Neural progenitor cell (in vitro differentiated cells): ENCODE data around the gene APBA3. TPM values are rescaled to one million over a fixed set of nuclear protein-coding genes. Genes with fewer than 3 reads are reported as not detected.
"Not testable (repeated sequence)": the region's sequence is repeated elsewhere in the genome, so short reads cannot be mapped to it uniquely, and the experiment has no call there.

Experiments
- DNase-seq: peaks from one replicate; pipeline ENCODE4 v3.0.0-alpha.2; 2016; ENCODE audit warnings: low spot score
- H2AFZ ChIP-seq: fragments of 200-600 bp; sonication (generic); replicated peaks from 2 replicates; pipeline ENCODE4 v1.6.1; 2016; ENCODE audit warnings: antibody characterized with exemption
- H3F3A ChIP-seq: fragments of 200-600 bp; sonication (generic); 2 replicates; pipeline ENCODE4 v1.6.1; 2016; ENCODE audit warnings: antibody characterized with exemption, low read depth
- H3K27ac ChIP-seq: fragments of 200-600 bp; sonication (generic); 2 replicates; pipeline ENCODE4 v1.5.1; 2016; ENCODE audit warnings: mild to moderate bottlenecking
- H3K27me3 ChIP-seq: fragments of 200-600 bp; sonication (generic); 2 replicates; pipeline ENCODE4 v1.6.1; 2016; ENCODE audit warnings: mild to moderate bottlenecking, moderate library complexity
- H3K36me3 ChIP-seq: fragments of 200-600 bp; sonication (generic); 2 replicates; pipeline ENCODE4 v1.5.1; 2016
- H3K4me1 ChIP-seq: fragments of 200-600 bp; sonication (generic); 2 replicates; pipeline ENCODE4 v1.6.1; 2016; ENCODE audit warnings: mixed run types
- H3K4me2 ChIP-seq: fragments of 200-600 bp; sonication (generic); 2 replicates; pipeline ENCODE4 v1.6.1; 2016
- H3K4me3 ChIP-seq: fragments of 200-600 bp; sonication (generic); 2 replicates; pipeline ENCODE4 v1.5.1; 2016
- H3K79me2 ChIP-seq: fragments of 200-600 bp; sonication (generic); 2 replicates; pipeline ENCODE4 v1.6.1; 2016; ENCODE audit warnings: low read depth
- H3K9ac ChIP-seq: fragments of 200-600 bp; sonication (generic); 2 replicates; pipeline ENCODE4 v1.6.1; 2016
- H3K9me3 ChIP-seq: fragments of 200-600 bp; sonication (generic); 2 replicates; pipeline ENCODE4 v1.5.1; 2016; ENCODE audit warnings: low read depth
- H4K20me1 ChIP-seq: fragments of 200-600 bp; sonication (generic); 2 replicates; pipeline ENCODE4 v1.6.1; 2016; ENCODE audit warnings: low read depth
- H3K27ac Mint-ChIP-seq: 3 replicates; pipeline ENCODE4 v1.8.0; 2021; ENCODE audit warnings: mixed read lengths
- H3K27me3 Mint-ChIP-seq: 2 replicates; pipeline ENCODE4 v1.8.0; 2022; ENCODE audit warnings: low read depth, mild to moderate bottlenecking, inconsistent platforms, moderate library complexity, mixed read lengths; ENCODE audit not compliant: insufficient read depth
- H3K36me3 Mint-ChIP-seq: 3 replicates; pipeline ENCODE4 v1.8.0; 2021; ENCODE audit warnings: mixed read lengths
- H3K4me1 Mint-ChIP-seq: 3 replicates; pipeline ENCODE4 v1.8.0; 2021; ENCODE audit warnings: mixed read lengths
- H3K4me3 Mint-ChIP-seq: 3 replicates; pipeline ENCODE4 v1.8.0; 2021; ENCODE audit warnings: mild to moderate bottlenecking, moderate library complexity, mixed read lengths
- H3K9me3 Mint-ChIP-seq: 3 replicates; pipeline ENCODE4 v1.8.0; 2020; ENCODE audit warnings: mixed read lengths
- EZH2 ChIP-seq: fragments of 200-600 bp; sonication (generic); IDR thresholded peaks from 2 replicates; pipeline ENCODE4 v1.6.1; 2017; ENCODE audit warnings: antibody characterized with exemption, mild to moderate bottlenecking, moderate library complexity
- EZH2phosphoT487 ChIP-seq: fragments of 200-600 bp; sonication (generic); IDR thresholded peaks from 2 replicates; pipeline ENCODE4 v1.6.1; 2017; ENCODE audit warnings: antibody characterized with exemption
- total RNA-seq: library from RNA; depleted of rRNA; stranded (reverse); fragments of >200 nt; gene quantifications from 2 replicates; pipeline ENCODE4 v1.2.3, GENCODE V29; 2015; ENCODE audit warnings: low replicate concordance
- TF ChIP-seq, protein P1 (sequence below): fragments of 200-600 bp; sonication (generic); IDR thresholded peaks from 2 replicates; pipeline ENCODE4 v1.5.1; 2017; ENCODE audit warnings: antibody characterized with exemption, mild to moderate bottlenecking

Gene APBA3
- total RNA-seq, 1 donor from 2014 or later = 17.3 TPM

DNA sequence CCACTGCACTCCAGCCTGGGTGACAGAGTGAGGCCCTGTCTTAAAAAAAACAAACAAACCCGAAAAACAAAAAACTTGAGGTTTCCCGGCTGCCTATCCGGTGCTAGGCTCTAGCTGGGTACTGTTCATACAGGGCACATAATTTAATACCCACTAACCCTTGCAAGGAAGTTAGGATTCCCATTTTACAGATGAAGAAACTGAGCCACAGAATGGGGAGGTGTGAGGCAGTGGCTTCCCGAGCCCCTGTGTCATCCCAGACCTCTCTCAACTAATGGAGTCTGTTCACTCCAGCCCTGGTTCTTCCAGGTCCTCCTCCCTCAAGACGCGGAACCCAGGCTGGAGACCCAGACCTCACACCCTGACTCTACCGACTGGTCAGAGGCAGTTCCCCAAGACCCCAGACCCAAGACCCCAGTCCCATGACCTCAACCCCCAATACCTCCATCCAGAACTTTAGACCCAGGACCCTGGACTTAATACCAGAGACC is 576 bp downstream of the APBA3 start:
- Mint-ChIP-seq H3K27ac (peak overlapping the region; percentile 85), H3K36me3 (peaks cover 2% of the 10 kb centered on the region), H3K4me3 (peak overlapping the region; percentile 96), H3K4me1 (peaks cover 14% of the 10 kb centered on the region), H3K9me3 (no peaks in the 10 kb centered on the region), H3K27me3 (no peaks in the 10 kb centered on the region)
- Histone ChIP-seq H3K4me3 (peak overlapping the region; percentile 90), H3F3A (peaks cover 8% of the 10 kb centered on the region), H3K79me2 (peaks cover 26% of the 10 kb centered on the region), H3K4me1 (peaks cover 3% of the 10 kb centered on the region), H3K4me2 (peak overlapping the region; percentile 85), H3K9me3 (no peaks in the 10 kb centered on the region), H3K36me3 (no peaks in the 10 kb centered on the region), H3K9ac (peak overlapping the region; percentile 83), H4K20me1 (no peaks in the 10 kb centered on the region), H3K27me3 (no peaks in the 10 kb centered on the region), H3K27ac (no peak overlapping the region), H2AFZ (peak overlapping the region; percentile 64)
- TF ChIP-seq EZH2 (no peak), EZH2phosphoT487 (no peak)
- TF ChIP-seq, protein P1, sequence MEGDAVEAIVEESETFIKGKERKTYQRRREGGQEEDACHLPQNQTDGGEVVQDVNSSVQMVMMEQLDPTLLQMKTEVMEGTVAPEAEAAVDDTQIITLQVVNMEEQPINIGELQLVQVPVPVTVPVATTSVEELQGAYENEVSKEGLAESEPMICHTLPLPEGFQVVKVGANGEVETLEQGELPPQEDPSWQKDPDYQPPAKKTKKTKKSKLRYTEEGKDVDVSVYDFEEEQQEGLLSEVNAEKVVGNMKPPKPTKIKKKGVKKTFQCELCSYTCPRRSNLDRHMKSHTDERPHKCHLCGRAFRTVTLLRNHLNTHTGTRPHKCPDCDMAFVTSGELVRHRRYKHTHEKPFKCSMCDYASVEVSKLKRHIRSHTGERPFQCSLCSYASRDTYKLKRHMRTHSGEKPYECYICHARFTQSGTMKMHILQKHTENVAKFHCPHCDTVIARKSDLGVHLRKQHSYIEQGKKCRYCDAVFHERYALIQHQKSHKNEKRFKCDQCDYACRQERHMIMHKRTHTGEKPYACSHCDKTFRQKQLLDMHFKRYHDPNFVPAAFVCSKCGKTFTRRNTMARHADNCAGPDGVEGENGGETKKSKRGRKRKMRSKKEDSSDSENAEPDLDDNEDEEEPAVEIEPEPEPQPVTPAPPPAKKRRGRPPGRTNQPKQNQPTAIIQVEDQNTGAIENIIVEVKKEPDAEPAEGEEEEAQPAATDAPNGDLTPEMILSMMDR = no peak
- DNase-seq = no peak

- Histone ChIP-seq H3K27ac (no peak overlapping the region), H3K36me3 (no peaks in the 10 kb centered on the region), H4K20me1 (no peaks in the 10 kb centered on the region), H3K9ac (no peak overlapping the region), H3K4me3 (no peak overlapping the region), H3K79me2 (peaks cover 26% of the 10 kb centered on the region), H3K4me2 (no peak overlapping the region), H3K27me3 (no peaks in the 10 kb centered on the region), H2AFZ (no peak overlapping the region), H3F3A (peaks cover 8% of the 10 kb centered on the region), H3K4me1 (peaks cover 3% of the 10 kb centered on the region), H3K9me3 (no peaks in the 10 kb centered on the region)
- Mint-ChIP-seq H3K27me3 (no peaks in the 10 kb centered on the region), H3K36me3 (peaks cover 6% of the 10 kb centered on the region), H3K4me3 (peak overlapping the region; percentile 96), H3K27ac (no peak overlapping the region), H3K9me3 (no peaks in the 10 kb centered on the region), H3K4me1 (peaks cover 14% of the 10 kb centered on the region)
- TF ChIP-seq EZH2 = no peak
- TF ChIP-seq, protein P1 = no peak
- no peak for DNase-seq
These were observed 1.8 kb downstream of the APBA3 start for GRCh38 chr19:3759482-3760254.

DNA sequence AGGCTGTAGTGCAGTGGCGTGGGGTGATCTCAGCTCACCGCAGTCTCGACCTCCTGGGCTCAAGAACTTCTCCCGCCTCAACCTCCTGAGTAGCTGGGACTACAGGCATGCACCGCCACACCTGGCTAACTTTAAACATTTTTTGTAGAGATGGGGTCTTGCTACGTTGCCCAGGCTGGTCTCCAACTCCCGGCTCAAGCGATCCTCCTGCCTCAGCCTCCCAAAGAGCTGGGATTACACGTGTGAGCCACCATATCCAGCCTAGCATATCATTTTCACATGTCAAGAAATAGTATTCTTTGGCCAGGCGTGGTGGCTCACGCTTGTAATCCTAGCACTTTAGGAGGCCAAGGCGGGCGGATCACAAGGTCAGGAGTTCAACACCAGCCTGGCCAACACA is 3.2 kb downstream of the APBA3 start:
- not testable (repeated sequence) for H3K4me3 ChIP-seq, H3F3A ChIP-seq, DNase-seq, H3K27me3 Mint-ChIP-seq, H3K4me2 ChIP-seq, H3K27ac ChIP-seq, H3K4me1 ChIP-seq, H3K9ac ChIP-seq, H3K9me3 ChIP-seq, H3K4me3 Mint-ChIP-seq, H2AFZ ChIP-seq, H3K9me3 Mint-ChIP-seq, H4K20me1 ChIP-seq, H3K36me3 ChIP-seq, H3K27ac Mint-ChIP-seq, H3K27me3 ChIP-seq
- Mint-ChIP-seq H3K36me3 (peaks cover 11% of the 10 kb centered on the region), H3K4me1 (peaks cover 14% of the 10 kb centered on the region)
- peaks cover 16% of the 10 kb centered on the region for H3K79me2 ChIP-seq

DNA sequence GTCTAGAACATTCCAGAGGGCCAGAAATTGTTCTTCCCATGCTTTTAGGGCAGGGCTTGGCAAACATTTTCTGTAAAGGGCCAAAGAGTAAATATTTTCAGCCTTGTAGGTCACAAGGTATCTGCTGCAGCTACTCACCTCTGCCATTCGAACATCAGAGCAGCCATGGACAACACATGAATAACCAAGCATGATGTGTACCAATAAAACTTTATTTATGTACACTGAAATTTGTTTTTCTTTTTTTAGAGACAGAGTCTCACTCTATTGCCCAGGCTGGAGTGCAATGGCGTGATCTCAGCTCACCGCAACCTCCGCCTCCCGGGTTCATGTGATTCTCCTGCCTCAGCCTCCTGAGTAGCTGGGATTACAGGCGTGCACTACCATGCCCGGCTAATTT is 3.8 kb downstream of the APBA3 start:
- not testable (repeated sequence) for H3K4me1 ChIP-seq, H3K27me3 Mint-ChIP-seq, H3K4me3 ChIP-seq, H3K27ac Mint-ChIP-seq, H4K20me1 ChIP-seq, H3K36me3 ChIP-seq, H2AFZ ChIP-seq, H3K27me3 ChIP-seq, H3K4me2 ChIP-seq, H3K9me3 ChIP-seq, H3F3A ChIP-seq, DNase-seq, H3K4me1 Mint-ChIP-seq, H3K27ac ChIP-seq, H3K9ac ChIP-seq, H3K9me3 Mint-ChIP-seq, H3K4me3 Mint-ChIP-seq
- H3K79me2 ChIP-seq = peaks cover 13% of the 10 kb centered on the region
- H3K36me3 Mint-ChIP-seq = peaks cover 12% of the 10 kb centered on the region
